ENCODE results near the gene ACP7. TPM values are rescaled to one million over a fixed set of nuclear protein-coding genes. Genes with fewer than 3 reads are reported as not detected.

ACP7 gene
- total and polyA plus RNA-seq, 2 experiments from 2014 or later = 0.27 to 0.45 TPM

GRCh38 chr19:39124136-39124764 lies 40.1 kb downstream of the ACP7 start (continued):
- TF ChIP-seq REST (IDR thresholded peaks at IDR 0.05; ENCODE audit: unreplicated experiment) (no peak), CREB1 (CRISPR knock-in tag; IDR thresholded peaks at IDR 0.05; ENCODE audit: low read depth) (no peak), ETS1 (IDR thresholded peaks at IDR 0.05) (no peak), POLR2AphosphoS5 (IDR thresholded peaks at IDR 0.05; ENCODE audit: low read depth) (no peak), ZNF114 (CRISPR knock-in tag; IDR thresholded peaks at IDR 0.05) (no peak), CTCF (conservative IDR thresholded peaks at IDR 0.05; ENCODE audit: low read depth in 2 of 2) (no peak)

GRCh38 chr19:39125199-39125553 lies 41.0 kb downstream of the ACP7 start:
- H3K4me3 Mint-ChIP-seq = peak overlapping the region; percentile 87
- Histone ChIP-seq H3K36me3 (ENCODE audit: insufficient read depth) (no peaks in the 10 kb centered on the region), H4K20me1 (replicated peaks; ENCODE audit: insufficient read depth) (peaks cover 12% of the 10 kb centered on the region), H3K4me1 (ENCODE audit: insufficient read depth) (peaks cover 19% of the 10 kb centered on the region), H3K4me3 (no peak overlapping the region), H3K9me2 (ENCODE audit: insufficient read depth) (no peaks in the 10 kb centered on the region), H3K79me2 (replicated peaks; ENCODE audit: insufficient read depth) (peaks cover 40% of the 10 kb centered on the region), H2AFZ (no peak overlapping the region), H3K27me3 (ENCODE audit: insufficient read depth) (no peaks in the 10 kb centered on the region), H3K27ac (ENCODE audit: low read depth) (peak overlapping the region; percentile 74; the same call in 1 of the 2 replicates), H3F3A (replicated peaks; ENCODE audit: low read depth) (0 out of 2 replicates have a peak, but pooled peaks cover 6% of the 10 kb centered on the region), H3K4me2 (no peak overlapping the region)
- peaks cover 31% of the 10 kb centered on the region for H3K4me1 Mint-ChIP-seq
- H3K9me3 Mint-ChIP-seq = no peaks in the 10 kb centered on the region
- peaks cover 16% of the 10 kb centered on the region for H3K27me3 Mint-ChIP-seq (ENCODE audit: insufficient read depth, low read depth, poor library complexity)
- no peak for ATAC-seq
- DNase-seq (ENCODE audit: low spot score) = no peak
- peak overlapping the region; percentile 95; the same call in 1 of the 2 replicates for H3K27ac Mint-ChIP-seq
- H3K36me3 Mint-ChIP-seq (ENCODE audit: low read depth) = no peaks in the 10 kb centered on the region
- TF ChIP-seq EZH2 (IDR thresholded peaks at IDR 0.05; ENCODE audit: low read depth, unreplicated experiment) = no peak
- no peak for TF ChIP-seq ZNF331 (CRISPR knock-in tag; IDR thresholded peaks at IDR 0.05; ENCODE audit: low read depth)
- TF ChIP-seq JUNB (IDR thresholded peaks at IDR 0.05; ENCODE audit: unreplicated experiment) = no peak
- no peak for TF ChIP-seq NANOG (IDR thresholded peaks at IDR 0.05; ENCODE audit: borderline replicate concordance)
- TF ChIP-seq CREB1 (CRISPR knock-in tag; IDR thresholded peaks at IDR 0.05; ENCODE audit: low read depth) = no peak
- TF ChIP-seq CTCF (conservative IDR thresholded peaks at IDR 0.05; ENCODE audit: low read depth in 2 of 2) = no peak
- no peak for TF ChIP-seq EZH2phosphoT487 (IDR thresholded peaks at IDR 0.05; ENCODE audit: unreplicated experiment)
- no peak for TF ChIP-seq REST (IDR thresholded peaks at IDR 0.05; ENCODE audit: unreplicated experiment)
- TF ChIP-seq STAT1 (IDR thresholded peaks at IDR 0.05; ENCODE audit: unreplicated experiment) = no peak
- no peak for TF ChIP-seq ETS1 (IDR thresholded peaks at IDR 0.05)
- no peak for TF ChIP-seq POLR2AphosphoS5 (IDR thresholded peaks at IDR 0.05; ENCODE audit: low read depth)
- TF ChIP-seq ZNF114 (CRISPR knock-in tag; IDR thresholded peaks at IDR 0.05) = no peak
